Suprapubic skin (tissue), 3 donors: ENCODE results near the gene AS3MT.

Experiments used
- EP300 ChIP-seq: sonication (generic); formaldehyde crosslinking; IDR thresholded peaks from one replicate; pipeline ENCODE4 v1.6.1; 2017; ENCODE audit warnings: antibody characterized with exemption
- TF ChIP-seq, protein P1 (sequence below), 2 donors: fragments of 200-600 bp in 1 of 2; fragments of 450-650 bp in 1 of 2; sonication (generic) in 1 of 2; IDR thresholded peaks; one replicate each; pipeline ENCODE4 v1.5.1; 2016 to 2019; ENCODE audit warnings: antibody characterized with exemption in 2 of 2, mild to moderate bottlenecking in 1 of 2, moderate library complexity in 1 of 2

GRCh38 chr10:102948176-102948575, 78.9 kb downstream of the AS3MT start:
- TF ChIP-seq, protein P1, sequence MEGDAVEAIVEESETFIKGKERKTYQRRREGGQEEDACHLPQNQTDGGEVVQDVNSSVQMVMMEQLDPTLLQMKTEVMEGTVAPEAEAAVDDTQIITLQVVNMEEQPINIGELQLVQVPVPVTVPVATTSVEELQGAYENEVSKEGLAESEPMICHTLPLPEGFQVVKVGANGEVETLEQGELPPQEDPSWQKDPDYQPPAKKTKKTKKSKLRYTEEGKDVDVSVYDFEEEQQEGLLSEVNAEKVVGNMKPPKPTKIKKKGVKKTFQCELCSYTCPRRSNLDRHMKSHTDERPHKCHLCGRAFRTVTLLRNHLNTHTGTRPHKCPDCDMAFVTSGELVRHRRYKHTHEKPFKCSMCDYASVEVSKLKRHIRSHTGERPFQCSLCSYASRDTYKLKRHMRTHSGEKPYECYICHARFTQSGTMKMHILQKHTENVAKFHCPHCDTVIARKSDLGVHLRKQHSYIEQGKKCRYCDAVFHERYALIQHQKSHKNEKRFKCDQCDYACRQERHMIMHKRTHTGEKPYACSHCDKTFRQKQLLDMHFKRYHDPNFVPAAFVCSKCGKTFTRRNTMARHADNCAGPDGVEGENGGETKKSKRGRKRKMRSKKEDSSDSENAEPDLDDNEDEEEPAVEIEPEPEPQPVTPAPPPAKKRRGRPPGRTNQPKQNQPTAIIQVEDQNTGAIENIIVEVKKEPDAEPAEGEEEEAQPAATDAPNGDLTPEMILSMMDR (IDR thresholded peaks at IDR 0.05) = no peak
- TF ChIP-seq EP300 = no peak
